ENCODE measurements around the gene LGMN.

The LGMN gene

DNA sequence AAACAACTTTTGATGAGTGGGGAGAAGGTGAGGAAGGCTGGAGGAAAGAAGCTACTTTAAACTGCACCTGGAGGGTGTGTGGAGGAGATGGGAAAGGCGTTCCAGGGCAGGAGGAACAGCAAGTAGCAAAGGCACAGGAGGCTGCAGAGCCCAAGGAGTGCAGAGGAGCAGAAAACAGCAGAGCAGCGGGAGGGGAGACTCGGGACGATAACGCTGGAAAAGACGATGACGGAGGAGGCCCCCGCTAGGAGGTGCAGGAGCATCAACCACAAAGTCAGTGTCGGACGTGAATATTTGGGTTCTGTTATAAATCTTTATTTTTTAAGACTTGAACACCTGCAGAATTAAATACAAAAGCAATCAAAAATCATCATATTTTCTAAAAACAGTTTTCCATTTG is 44.9 kb downstream of the LGMN start:
- H3K4me2 ChIP-seq (ENCODE audit: low read length) = peak overlapping the region; percentile 58

DNA sequence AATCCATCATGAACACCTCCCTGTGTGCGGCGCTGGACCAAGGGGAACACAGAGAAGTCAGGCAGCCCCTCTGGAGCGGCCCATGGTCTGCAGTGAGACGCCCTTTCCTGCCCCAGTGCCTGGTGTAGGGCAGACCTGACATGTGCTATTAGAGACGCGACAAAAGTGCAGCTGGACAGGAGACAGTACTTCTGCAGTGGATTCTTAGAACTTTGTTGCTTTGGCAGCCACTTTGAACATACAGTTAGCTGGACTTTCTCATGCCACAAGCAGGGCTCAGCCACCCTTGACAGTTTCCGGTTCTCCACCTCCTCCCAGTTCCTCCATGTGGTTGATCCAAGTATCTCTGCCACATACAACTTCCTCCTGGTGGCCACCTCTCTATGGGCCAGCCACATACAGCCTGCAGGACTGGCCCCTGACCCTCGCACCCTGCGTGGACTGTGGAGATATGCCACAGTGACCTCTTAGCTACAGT is 45.9 kb downstream of the LGMN start:
- H3K9me3 ChIP-seq (ENCODE audit: control insufficient read depth, insufficient read depth, low read length) = no peaks in the 10 kb centered on the region
- no peak overlapping the region; the same call in 1 of the 2 replicates for H3K4me2 ChIP-seq (ENCODE audit: low read length)
- TF ChIP-seq, protein P1, sequence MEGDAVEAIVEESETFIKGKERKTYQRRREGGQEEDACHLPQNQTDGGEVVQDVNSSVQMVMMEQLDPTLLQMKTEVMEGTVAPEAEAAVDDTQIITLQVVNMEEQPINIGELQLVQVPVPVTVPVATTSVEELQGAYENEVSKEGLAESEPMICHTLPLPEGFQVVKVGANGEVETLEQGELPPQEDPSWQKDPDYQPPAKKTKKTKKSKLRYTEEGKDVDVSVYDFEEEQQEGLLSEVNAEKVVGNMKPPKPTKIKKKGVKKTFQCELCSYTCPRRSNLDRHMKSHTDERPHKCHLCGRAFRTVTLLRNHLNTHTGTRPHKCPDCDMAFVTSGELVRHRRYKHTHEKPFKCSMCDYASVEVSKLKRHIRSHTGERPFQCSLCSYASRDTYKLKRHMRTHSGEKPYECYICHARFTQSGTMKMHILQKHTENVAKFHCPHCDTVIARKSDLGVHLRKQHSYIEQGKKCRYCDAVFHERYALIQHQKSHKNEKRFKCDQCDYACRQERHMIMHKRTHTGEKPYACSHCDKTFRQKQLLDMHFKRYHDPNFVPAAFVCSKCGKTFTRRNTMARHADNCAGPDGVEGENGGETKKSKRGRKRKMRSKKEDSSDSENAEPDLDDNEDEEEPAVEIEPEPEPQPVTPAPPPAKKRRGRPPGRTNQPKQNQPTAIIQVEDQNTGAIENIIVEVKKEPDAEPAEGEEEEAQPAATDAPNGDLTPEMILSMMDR (IDR thresholded peaks at IDR 0.05; ENCODE audit: low read depth, low read length, poor library complexity, severe bottlenecking) = no peak
- TF ChIP-seq EZH2phosphoT487 (IDR thresholded peaks at IDR 0.05; ENCODE audit: borderline replicate concordance, low read length) = no peak
- no peaks in the 10 kb centered on the region for H3F3A ChIP-seq (ENCODE audit: control insufficient read depth, insufficient read depth)
- no peak overlapping the region for H3K4me3 ChIP-seq (ENCODE audit: low read length)
- H3K27me3 ChIP-seq (ENCODE audit: control insufficient read depth, low read length) = no peaks in the 10 kb centered on the region
- H3K4me1 ChIP-seq (ENCODE audit: control insufficient read depth, low read length) = peaks cover 46% of the 10 kb centered on the region
- H3K9me2 ChIP-seq (replicated peaks; ENCODE audit: control insufficient read depth, low read length) = no peaks in the 10 kb centered on the region
- H4K20me1 ChIP-seq (ENCODE audit: control insufficient read depth, insufficient read depth, low read depth, low read length) = no peaks in the 10 kb centered on the region
- no peaks in the 10 kb centered on the region for H3K79me2 ChIP-seq (ENCODE audit: control insufficient read depth, low read length)
- H3K36me3 ChIP-seq (ENCODE audit: control insufficient read depth, low read length) = no peaks in the 10 kb centered on the region
- H3K27ac ChIP-seq (ENCODE audit: low read depth, low read length) = no peak overlapping the region

More for the DNA sequence above, 44.9 kb downstream of the LGMN start:
- no peaks in the 10 kb centered on the region for H3K36me3 ChIP-seq (ENCODE audit: control insufficient read depth, low read length)
- peaks cover 41% of the 10 kb centered on the region for H3K4me1 ChIP-seq (ENCODE audit: control insufficient read depth, low read length)
- H3F3A ChIP-seq (ENCODE audit: control insufficient read depth, insufficient read depth) = no peaks in the 10 kb centered on the region
- no peaks in the 10 kb centered on the region for H3K9me2 ChIP-seq (replicated peaks; ENCODE audit: control insufficient read depth, low read length)
- no peaks in the 10 kb centered on the region for H4K20me1 ChIP-seq (ENCODE audit: control insufficient read depth, insufficient read depth, low read depth, low read length)
- H3K27me3 ChIP-seq (ENCODE audit: control insufficient read depth, low read length) = no peaks in the 10 kb centered on the region
- peak overlapping the region; percentile 46; the same call in 1 of the 2 replicates for H3K4me3 ChIP-seq (ENCODE audit: low read length)
- H3K79me2 ChIP-seq (ENCODE audit: control insufficient read depth, low read length) = no peaks in the 10 kb centered on the region
- no peaks in the 10 kb centered on the region for H3K9me3 ChIP-seq (ENCODE audit: control insufficient read depth, insufficient read depth, low read length)
- H3K27ac ChIP-seq (ENCODE audit: low read depth, low read length) = no peak overlapping the region
- TF ChIP-seq EZH2phosphoT487 (IDR thresholded peaks at IDR 0.05; ENCODE audit: borderline replicate concordance, low read length) = no peak
- TF ChIP-seq, protein P1 (IDR thresholded peaks at IDR 0.05; ENCODE audit: low read depth, low read length, poor library complexity, severe bottlenecking) = no peak

DNA sequence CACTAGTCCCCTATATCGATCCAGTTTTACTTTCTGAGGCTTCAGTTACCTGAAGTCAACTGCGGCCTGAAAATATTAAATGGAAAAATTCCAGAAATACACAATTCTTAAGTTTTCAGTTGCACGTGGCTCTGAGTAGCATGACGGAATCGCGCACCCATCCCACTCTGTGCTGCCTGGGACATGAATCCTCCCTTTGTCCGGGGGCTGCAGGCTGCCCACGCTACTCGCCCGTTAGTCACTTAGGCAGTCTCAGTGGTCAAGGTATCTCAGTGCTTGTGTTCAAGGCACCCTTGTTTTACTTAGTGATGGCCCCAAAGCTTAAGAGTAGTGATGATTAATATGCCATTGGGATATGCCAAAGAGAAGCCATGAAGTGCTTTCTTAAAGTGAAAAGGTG is 46.6 kb downstream of the LGMN start:
- Histone ChIP-seq H3K4me2 (ENCODE audit: low read length) (no peak overlapping the region), H3K27me3 (ENCODE audit: control insufficient read depth, low read length) (no peaks in the 10 kb centered on the region), H3K9me3 (ENCODE audit: control insufficient read depth, insufficient read depth, low read length) (no peaks in the 10 kb centered on the region), H4K20me1 (ENCODE audit: control insufficient read depth, insufficient read depth, low read depth, low read length) (no peaks in the 10 kb centered on the region), H3F3A (ENCODE audit: control insufficient read depth, insufficient read depth) (no peaks in the 10 kb centered on the region), H3K36me3 (ENCODE audit: control insufficient read depth, low read length) (no peaks in the 10 kb centered on the region), H3K4me1 (ENCODE audit: control insufficient read depth, low read length) (peaks cover 46% of the 10 kb centered on the region), H3K27ac (ENCODE audit: low read depth, low read length) (no peak overlapping the region), H3K9me2 (replicated peaks; ENCODE audit: control insufficient read depth, low read length) (no peaks in the 10 kb centered on the region), H3K4me3 (ENCODE audit: low read length) (no peak overlapping the region), H3K79me2 (ENCODE audit: control insufficient read depth, low read length) (no peaks in the 10 kb centered on the region)
- no peak for TF ChIP-seq EZH2phosphoT487 (IDR thresholded peaks at IDR 0.05; ENCODE audit: borderline replicate concordance, low read length)
- TF ChIP-seq, protein P1 (IDR thresholded peaks at IDR 0.05; ENCODE audit: low read depth, low read length, poor library complexity, severe bottlenecking) = no peak
